ENCODE measurements around the gene LIPA. TPM values are rescaled to one million over a fixed set of nuclear protein-coding genes. Genes with fewer than 3 reads are reported as not detected.
"Not testable (repeated sequence)": the region's sequence is repeated elsewhere in the genome, so short reads cannot be mapped to it uniquely, and the experiment has no call there.

Gene LIPA
- total RNA-seq, 1 donor from 2014 or later = 19.3 TPM

DNA sequence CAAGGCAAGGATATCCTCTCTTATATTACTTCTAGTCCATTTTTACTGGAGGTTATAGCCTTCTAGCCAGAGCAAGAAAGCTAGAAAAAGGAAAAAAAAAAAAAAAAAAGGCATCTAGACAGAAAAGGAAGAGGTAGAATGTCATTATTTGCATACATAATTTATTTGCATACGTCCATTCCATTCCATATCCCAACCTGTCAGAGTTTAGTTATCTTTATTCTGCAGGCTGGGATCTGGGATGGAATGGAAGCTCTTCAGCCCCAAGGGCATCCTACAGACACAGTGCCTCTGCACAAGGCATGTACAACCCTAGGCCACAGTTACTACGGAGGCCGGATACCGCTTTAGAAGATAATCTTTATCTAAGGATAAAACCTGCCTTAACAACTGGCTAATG is 54.1 kb downstream of the LIPA start:
- intact Hi-C loops (cut with DNase I) = no loop called here
- ATAC-seq = no peak
- DNase-seq (ENCODE audit: missing footprints) = no peak

DNA sequence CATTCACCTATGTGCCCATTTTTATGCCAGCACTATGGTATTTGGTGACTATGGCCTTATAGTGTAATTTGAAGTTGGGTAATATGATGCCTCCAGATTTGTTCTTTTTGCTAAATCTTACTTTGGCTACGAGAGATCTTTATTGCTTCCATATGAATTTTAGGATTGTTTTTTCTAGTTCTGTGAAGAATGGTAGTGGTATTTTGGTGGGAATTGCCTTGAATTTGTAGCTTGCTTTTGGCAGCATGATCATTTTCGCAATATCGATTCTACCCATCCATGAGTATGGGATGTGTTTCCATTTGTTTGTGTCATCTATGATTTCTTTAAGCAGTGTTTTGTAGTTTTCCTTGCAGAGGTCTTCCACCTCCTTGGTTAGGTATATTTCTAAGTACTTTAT is 60.3 kb downstream of the LIPA start:
- ATAC-seq; DNase-seq (ENCODE audit: missing footprints); intact Hi-C loops (cut with DNase I): not testable (repeated sequence)

DNA sequence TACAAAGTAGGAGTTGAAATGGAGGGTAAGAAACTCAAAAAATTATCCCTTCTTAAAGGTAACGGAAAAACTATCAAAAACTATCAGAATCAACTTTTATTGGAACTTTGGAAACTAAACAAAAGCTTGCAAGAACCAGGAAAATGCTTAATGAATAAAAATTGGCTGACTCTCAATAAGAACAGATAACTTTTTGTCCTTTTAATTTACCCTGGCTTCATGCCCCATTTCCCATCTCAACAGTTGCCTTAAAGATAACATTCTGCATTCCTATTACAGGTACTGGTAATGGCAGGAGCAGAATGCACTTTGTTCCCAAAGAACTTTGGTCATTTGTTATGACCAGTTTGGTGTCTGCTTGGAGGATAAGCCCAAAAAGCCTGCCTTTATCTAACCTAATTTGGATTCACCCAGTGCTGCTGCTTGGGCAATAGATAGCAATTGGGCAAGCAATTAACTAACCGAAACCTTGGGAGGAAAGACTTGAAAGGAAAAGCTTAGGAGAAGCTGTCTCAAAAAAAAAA is 62.3 kb downstream of the LIPA start:
- DNase-seq (ENCODE audit: missing footprints) (no peak), ATAC-seq (no peak)
- intact Hi-C loops (cut with DNase I) = no loop called here

DNA sequence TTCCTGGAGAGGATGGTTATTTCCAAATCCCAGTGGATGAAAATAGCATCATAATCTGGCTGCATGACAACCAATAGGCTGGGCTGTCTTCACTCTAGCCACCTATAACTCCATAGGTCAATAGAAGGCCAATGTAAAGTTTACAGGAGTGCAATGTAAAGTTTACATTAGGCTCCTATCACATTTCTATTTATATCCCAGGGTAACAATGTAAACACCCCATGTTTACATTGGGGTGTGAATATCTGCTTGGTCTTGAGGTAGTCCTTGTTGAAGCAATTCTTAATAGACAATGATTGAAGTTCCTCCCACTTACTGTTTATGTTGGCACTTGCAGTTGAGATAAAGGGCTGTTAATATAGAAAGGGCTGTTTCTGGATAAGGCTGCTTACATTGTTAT is 65.9 kb downstream of the LIPA start:
- no peak for DNase-seq (ENCODE audit: missing footprints)
- intact Hi-C loops (cut with DNase I) = no loop called here
- no peak for ATAC-seq

DNA sequence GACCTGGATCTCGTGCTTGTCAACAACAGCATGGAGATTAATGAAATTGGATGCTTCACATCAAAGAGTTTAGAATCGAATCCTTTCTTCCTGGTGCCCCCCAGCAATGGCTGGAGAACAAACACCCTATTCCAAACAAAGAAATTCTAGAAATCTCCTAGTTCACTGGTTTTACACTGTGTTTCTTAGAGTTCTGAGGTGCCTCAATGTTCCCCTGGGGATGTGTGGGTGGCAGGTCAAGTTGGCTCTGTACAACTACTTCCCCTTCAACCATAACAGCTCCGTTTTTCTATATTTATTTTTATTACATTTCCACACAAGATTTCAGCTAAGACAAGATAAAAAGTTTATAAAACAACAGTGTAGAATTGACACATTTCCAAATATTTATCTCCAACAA is 66.9 kb downstream of the LIPA start:
- ATAC-seq (no peak), DNase-seq (ENCODE audit: missing footprints) (no peak)
- intact Hi-C loops (cut with DNase I) = no loop called here

DNA sequence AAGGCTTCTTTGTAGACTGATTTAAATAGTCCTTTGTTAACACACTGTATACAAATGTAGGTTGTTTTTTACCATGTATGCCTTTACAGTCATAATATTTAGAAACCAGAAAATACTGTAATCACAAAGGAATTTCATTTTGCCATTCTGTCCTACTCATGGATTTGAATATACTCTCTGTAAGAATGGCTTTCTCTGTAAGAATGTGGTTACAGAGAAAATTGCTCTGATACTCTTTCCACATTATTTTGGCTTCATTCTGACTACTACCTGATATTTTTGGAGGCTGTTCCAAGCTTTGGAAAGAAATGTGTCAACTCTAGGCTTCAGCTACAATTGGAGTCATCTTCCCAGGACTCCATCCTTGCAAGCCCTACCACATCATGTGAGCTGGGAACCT is 68.0 kb downstream of the LIPA start:
- intact Hi-C loops (cut with DNase I) = no loop called here
- DNase-seq (ENCODE audit: missing footprints) (no peak), ATAC-seq (no peak)

DNA sequence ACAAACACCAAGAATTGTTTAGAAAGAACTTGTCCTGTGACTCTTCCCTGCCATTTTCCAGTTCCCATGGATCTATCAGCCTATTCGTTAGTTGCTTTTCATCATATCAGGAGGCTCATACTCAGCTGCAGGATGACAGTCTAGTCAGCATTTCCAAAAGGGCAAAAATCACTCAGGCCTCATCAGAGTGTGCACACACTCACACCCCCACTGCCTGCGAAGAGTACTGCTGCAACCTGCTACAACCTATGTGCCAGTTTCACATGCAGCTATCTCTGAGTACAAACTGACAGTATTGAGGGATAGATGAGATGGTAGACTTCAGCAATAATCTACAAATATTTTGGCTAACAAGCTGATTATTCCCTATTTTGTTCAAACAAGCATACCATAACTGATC is 68.7 kb downstream of the LIPA start:
- DNase-seq (ENCODE audit: missing footprints) (no peak), ATAC-seq (no peak)
- intact Hi-C loops (cut with DNase I) = no loop called here

DNA sequence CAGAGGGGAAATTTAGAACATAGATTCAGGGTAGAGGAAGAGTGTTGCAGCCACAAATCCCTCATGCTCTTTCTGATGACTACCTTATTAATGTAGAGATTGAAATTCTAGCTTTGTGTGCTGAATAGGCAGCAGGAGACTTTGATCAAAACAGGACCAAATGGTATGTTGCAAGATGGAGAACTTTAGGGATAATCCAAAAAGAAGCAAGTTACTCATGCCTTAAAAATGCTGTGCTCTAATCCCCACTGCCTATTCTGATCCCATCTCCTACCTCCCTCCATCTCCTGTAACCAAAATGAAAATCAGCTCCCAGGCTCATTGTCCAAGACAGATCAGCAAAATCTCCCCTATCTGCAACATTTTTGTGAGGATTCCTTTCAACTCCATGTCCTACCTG is 75.8 kb downstream of the LIPA start:
- ATAC-seq (no peak), DNase-seq (ENCODE audit: missing footprints) (no peak)
- intact Hi-C loops (cut with DNase I) = loop anchor here (1.0 kb wide), 1 partner anchor 28 kb away; no protein-coding TSS in a partner anchor

DNA sequence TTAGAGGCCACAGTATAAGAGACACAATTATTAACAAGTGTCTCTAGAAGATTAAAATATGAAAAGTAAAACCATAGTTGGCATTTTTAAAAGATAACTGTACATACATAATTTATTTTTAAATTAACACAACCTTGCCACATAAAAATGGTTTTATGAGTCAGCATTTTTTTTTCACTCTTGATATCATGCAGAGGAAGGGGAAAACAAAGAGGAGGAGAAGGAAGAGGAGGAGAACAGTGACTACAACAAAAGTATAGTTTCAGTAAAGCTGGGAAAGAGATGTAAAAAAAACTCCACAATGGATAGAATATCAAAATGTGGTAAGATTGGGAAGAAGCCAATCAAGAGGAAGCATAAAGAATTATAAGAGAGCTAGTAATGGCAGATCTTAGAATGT is 78.5 kb downstream of the LIPA start:
- intact Hi-C loops (cut with DNase I) = no loop called here
- DNase-seq (ENCODE audit: missing footprints) (no peak), ATAC-seq (no peak)

DNA sequence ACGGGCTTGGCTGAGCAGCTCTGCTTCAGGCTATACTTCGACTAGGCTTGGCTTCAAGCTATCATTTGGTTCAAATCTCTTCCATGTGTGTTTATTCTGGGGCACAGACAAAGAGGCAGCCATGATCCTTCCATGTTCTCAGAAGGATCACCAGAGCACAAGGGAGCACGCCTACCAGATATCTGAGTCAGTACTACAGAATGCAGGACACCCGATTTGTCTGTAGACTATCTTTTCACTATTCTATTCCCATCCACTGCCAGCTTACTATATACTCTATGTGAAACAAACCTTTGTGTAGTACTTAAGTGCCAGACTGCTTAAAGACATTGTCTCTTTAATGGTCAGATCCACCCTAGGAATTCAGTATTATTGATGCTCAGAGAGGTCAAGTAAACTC is 79.6 kb downstream of the LIPA start:
- DNase-seq (ENCODE audit: missing footprints) (no peak), ATAC-seq (no peak)
- intact Hi-C loops (cut with DNase I) = no loop called here

DNA sequence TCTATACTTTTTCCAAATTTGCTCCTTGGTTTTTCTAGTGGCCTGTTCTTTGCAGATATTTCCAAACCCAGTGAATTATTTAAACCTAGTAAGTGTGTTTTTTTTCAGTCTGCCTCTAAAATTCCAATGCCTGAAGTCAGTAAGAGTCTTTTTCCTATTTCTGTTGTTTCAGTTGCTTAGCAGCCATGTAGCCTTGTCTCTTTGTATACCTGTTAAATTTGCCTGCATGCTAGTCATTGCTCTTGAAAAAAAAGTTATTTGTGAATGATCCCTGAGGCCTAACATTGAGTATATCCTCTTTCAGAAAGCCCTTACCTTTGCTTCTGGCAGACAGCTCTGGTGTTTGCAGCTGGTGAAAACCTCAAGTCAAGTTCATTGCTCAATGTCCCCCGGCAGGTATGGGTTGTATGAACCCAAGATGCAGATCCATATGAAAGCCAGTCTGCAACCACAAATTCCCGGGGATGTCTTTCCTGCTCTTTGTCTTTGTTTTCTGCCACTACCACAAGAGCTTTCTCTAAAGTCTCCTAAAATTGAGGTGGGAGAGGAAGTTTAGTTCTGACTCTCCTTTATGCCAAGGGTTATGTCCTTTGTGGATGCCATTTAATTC is 80.2 kb downstream of the LIPA start:
- intact Hi-C loops (cut with DNase I) = no loop called here
- DNase-seq (ENCODE audit: missing footprints) (no peak), ATAC-seq (no peak)

DNA sequence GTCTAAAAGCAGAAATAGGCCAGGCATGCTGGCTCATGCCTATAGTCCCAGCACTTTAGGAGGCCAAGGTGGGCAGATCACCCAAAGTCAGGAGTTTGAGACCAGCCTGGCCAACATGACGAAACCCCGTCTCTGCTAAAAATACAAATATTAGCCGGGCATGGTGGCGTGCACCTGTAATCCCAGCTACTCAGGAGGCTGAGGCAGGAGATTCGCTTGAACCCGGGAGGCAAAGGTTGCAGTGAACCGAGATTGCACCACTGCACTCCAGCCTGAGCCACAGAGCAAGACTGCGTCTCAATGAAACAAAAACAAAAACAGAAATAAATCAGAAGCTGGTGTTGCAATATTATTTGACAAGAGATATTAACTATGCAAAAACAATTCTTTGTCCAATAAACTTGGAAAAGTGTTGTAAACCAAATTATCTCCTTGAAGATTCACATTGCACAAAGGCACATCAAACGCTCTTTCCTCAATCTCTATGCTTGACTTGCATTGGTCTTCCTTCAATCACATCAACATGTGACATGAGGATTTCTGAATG is 83.1 kb downstream of the LIPA start:
- intact Hi-C loops (cut with DNase I); DNase-seq (ENCODE audit: missing footprints): not testable (repeated sequence)

DNA sequence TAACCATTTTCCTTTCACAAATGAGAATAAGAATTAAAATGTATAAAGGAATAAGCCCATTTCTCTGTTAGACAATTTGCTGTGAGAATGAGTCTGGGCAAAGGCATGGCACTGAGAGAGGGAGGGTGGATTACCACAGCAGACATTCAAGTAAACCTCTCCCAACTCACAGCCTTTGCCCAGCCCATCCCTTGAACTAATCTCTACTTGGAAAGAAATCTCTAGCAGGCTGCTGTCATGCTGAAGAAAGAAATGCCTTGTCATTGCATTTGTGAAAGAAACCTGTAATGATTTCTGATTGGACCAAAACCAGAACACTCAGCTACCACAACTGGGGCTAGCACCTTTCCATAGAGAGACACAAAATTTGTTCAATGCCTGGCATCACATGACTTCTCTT is 83.7 kb downstream of the LIPA start:
- intact Hi-C loops (cut with DNase I) = no loop called here
- no peak for ATAC-seq
- no peak for DNase-seq (ENCODE audit: missing footprints)

More for the DNA sequence above, 83.1 kb downstream of the LIPA start:
- ATAC-seq = not testable (repeated sequence)

DNA sequence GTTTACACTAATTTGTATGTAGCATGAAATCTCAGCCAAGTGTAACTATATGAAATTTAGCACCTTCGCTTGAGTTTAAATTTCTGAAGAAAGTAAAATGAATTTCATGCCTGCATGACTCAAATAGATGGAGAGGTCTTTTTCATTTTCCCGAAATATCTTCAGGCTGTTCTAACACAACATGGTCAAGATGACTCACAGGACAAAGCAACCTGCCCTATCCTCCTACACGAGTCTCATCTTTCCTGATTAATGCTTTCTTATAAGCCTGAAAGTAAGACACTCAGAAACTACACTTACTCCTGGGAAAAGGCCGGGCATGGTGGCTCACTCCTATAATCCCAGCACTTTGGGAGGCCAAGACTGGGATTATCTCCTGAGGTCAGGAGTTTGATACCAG is 85.7 kb downstream of the LIPA start:
- intact Hi-C loops (cut with DNase I) = no loop called here
- DNase-seq (ENCODE audit: missing footprints) = no peak
- ATAC-seq = no peak

DNA sequence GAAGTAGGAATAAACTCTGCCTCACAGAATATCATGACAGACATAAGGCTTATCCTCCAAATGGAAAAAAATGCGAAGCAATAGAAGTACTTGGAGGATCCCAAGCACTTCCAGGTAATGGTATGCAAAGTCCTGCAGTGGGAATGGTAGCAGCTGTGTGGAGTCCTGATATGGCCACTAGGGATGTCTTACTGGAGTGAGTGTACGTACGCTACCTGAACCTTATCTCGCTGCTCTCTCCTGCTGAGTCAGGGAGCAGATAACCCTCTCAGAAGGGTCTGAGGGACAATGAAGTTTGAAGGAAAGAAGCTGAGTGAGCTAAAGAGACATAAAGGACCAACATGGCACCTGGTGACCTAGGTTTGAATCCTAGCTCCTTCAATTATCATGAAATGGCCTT is 86.7 kb downstream of the LIPA start:
- intact Hi-C loops (cut with DNase I) = no loop called here
- no peak for ATAC-seq
- DNase-seq (ENCODE audit: missing footprints) = no peak

DNA sequence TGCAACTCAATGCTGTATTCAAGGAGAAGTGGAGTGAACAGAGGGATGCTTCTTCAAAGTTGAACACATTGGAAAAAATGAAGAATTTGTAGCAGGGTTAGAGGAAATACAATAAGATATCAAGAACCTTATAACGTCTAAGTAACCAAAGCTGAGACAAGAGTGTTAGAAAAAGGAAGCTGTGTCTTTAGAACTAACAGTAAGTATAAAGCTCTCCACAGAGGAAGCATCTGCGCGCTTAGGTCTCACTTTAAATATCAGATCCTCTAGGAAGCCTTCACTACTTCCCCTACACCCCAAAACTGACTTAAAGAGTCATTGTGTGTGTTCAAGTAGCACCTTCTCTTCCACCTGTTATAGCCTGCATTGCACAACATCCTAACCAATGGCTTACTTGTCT is 87.5 kb downstream of the LIPA start:
- ATAC-seq (peak; percentile 50), DNase-seq (ENCODE audit: missing footprints) (no peak)
- intact Hi-C loops (cut with DNase I) = no loop called here

Other genes with a start within 250 kb of the LIPA start
- 0.14 TPM for gene CH25H, start 44.5 kb downstream of the LIPA start, total RNA-seq
- 4.2 TPM for gene IFIT2, start 50.3 kb upstream of the LIPA start, total RNA-seq
- gene IFIT3, start 76.2 kb upstream of the LIPA start, total RNA-seq = 7.0 TPM
- gene IFIT1B, start 126.3 kb upstream of the LIPA start, total RNA-seq = not detected
- gene IFIT1, start 140.8 kb upstream of the LIPA start, total RNA-seq = 36.0 TPM
- 8.2 TPM for gene IFIT5, start 162.8 kb upstream of the LIPA start, total RNA-seq

All from Right ventricle myocardium inferior (tissue), 1 donor.